Lower leg skin (tissue), 4 donors: ENCODE data around the gene TGFBR2. TPM values are rescaled to one million over a fixed set of nuclear protein-coding genes. Genes with fewer than 3 reads are reported as not detected.

Source experiments
- DNase-seq, 2 donors: peaks; one replicate each; pipeline ENCODE4 v3.0.0-alpha.2; 2019; ENCODE audit warnings: low spot score in 2 of 2
- H3K4me3 ChIP-seq: fragments of 200-600 bp; sonication (generic); 2 replicates; pipeline ENCODE4 v1.5.1; 2017; ENCODE audit warnings: mild to moderate bottlenecking, low read depth; ENCODE audit not compliant: poor library complexity, severe bottlenecking
- CTCF ChIP-seq, 3 donors: fragments of 450-650 bp; IDR thresholded peaks; one replicate each; pipeline ENCODE4 v1.5.1; 2016; ENCODE audit warnings: antibody characterized with exemption in 3 of 3, mild to moderate bottlenecking in 3 of 3, moderate library complexity in 2 of 3
- POLR2A ChIP-seq, 2 donors: fragments of 450-650 bp; IDR thresholded peaks; one replicate each; pipeline ENCODE4 v1.6.1; 2016 to 2017; ENCODE audit warnings: antibody characterized with exemption in 2 of 2, mild to moderate bottlenecking in 1 of 2, moderate library complexity in 1 of 2
- WGBS, 2 donors: methylation state at CpG; one replicate each; pipeline ENCODE4 v1.1.5; 2018; 5-methylcytosine and 5-hydroxymethylcytosine counted together
- intact Hi-C: fragments of 100-400 bp; cut with DNase I; formaldehyde crosslinking; loops from one replicate; pipeline ENCODE4 v1.15.0; 2023; ENCODE audit warnings: low total_unique reads
- total RNA-seq, 4 donors: library from RNA; depleted of rRNA; stranded (reverse); fragments of >200 nt; gene quantifications; one replicate each; pipeline ENCODE4 v1.1.0, GENCODE V29; 2016

Gene TGFBR2
- total RNA-seq, 4 donors from 2014 or later, result 57.8 to 109 (median 71.4) TPM

GRCh38 chr3:30711151-30711550 is 104.8 kb downstream of the TGFBR2 start:
- TF ChIP-seq POLR2A (IDR thresholded peaks at IDR 0.05) (no peak), CTCF (IDR thresholded peaks at IDR 0.05) (no peak)
- intact Hi-C loops, result no loop called here
- DNase-seq, result no peak
- no peak overlapping the region for H3K4me3 ChIP-seq

- TF ChIP-seq CTCF (IDR thresholded peaks at IDR 0.05) (no peak), POLR2A (IDR thresholded peaks at IDR 0.05) (no peak)
- WGBS, 2 donors, result 75 to 80% methylated on average over 2 of the region's 2 CpGs
- no peak for DNase-seq
- no peak overlapping the region for H3K4me3 ChIP-seq
- intact Hi-C loops, result no loop called here
These were observed 105.5 kb downstream of the TGFBR2 start for GRCh38 chr3:30711867-30712266.

- intact Hi-C loops, result no loop called here
- H3K4me3 ChIP-seq, result no peak overlapping the region
- TF ChIP-seq CTCF (IDR thresholded peaks at IDR 0.05), result no peak
- TF ChIP-seq POLR2A (IDR thresholded peaks at IDR 0.05), result no peak
- no peak for DNase-seq
- WGBS, 2 donors, result 69 to 70% methylated on average over 4 of the region's 4 CpGs
These were observed 106.6 kb downstream of the TGFBR2 start for GRCh38 chr3:30712991-30713390.

- intact Hi-C loops, result no loop called here
- no peak for DNase-seq
- 96 to 100% methylated on average over 3 of the region's 3 CpGs for WGBS, 2 donors
- TF ChIP-seq POLR2A (IDR thresholded peaks at IDR 0.05) (no peak), CTCF (IDR thresholded peaks at IDR 0.05) (no peak)
- H3K4me3 ChIP-seq, result no peak overlapping the region
These were observed 107.6 kb downstream of the TGFBR2 start for GRCh38 chr3:30713885-30714503.

GRCh38 chr3:30719536-30719935 is 113.1 kb downstream of the TGFBR2 start:
- TF ChIP-seq CTCF (IDR thresholded peaks at IDR 0.05) (no peak), POLR2A (IDR thresholded peaks at IDR 0.05) (no peak)
- no peak for DNase-seq
- no peak overlapping the region for H3K4me3 ChIP-seq
- WGBS, 2 donors, result 89 to 94% methylated on average over 3 of the region's 3 CpGs
- intact Hi-C loops, result no loop called here
